Suprapubic skin (tissue), 4 donors: ENCODE data around the gene INPP5A. TPM values are rescaled to one million over a fixed set of nuclear protein-coding genes. Genes with fewer than 3 reads are reported as not detected.

Experiments used
- DNase-seq, 2 donors: peaks; one replicate each; pipeline ENCODE4 v3.0.0-alpha.2; 2019; ENCODE audit warnings: low spot score in 2 of 2
- H3K27ac ChIP-seq: fragments of 200-600 bp; sonication (generic); one replicate; pipeline ENCODE4 v1.5.1; 2019
- H3K27me3 ChIP-seq: fragments of 200-600 bp; sonication (generic); one replicate; pipeline ENCODE4 v1.5.1; 2019
- H3K36me3 ChIP-seq: fragments of 200-600 bp; sonication (generic); one replicate; pipeline ENCODE4 v1.5.1; 2019
- H3K4me1 ChIP-seq: fragments of 200-600 bp; sonication (generic); one replicate; pipeline ENCODE4 v1.5.1; 2019
- H3K4me3 ChIP-seq: fragments of 200-600 bp; sonication (generic); one replicate; pipeline ENCODE4 v1.5.1; 2019; ENCODE audit warnings: mild to moderate bottlenecking
- H3K9me3 ChIP-seq: fragments of 200-600 bp; sonication (generic); one replicate; pipeline ENCODE4 v1.5.1; 2019
- EP300 ChIP-seq: sonication (generic); formaldehyde crosslinking; IDR thresholded peaks from one replicate; pipeline ENCODE4 v1.6.1; 2017; ENCODE audit warnings: antibody characterized with exemption
- POLR2A ChIP-seq, 2 donors: fragments of 450-650 bp; IDR thresholded peaks; one replicate each; pipeline ENCODE4 v1.6.1; 2017; ENCODE audit warnings: antibody characterized with exemption in 2 of 2, mild to moderate bottlenecking in 2 of 2, moderate library complexity in 2 of 2
- POLR2AphosphoS5 ChIP-seq, 3 donors: sonication (generic); formaldehyde crosslinking; IDR thresholded peaks; one replicate each; pipeline ENCODE4 v1.6.1; 2017; ENCODE audit warnings: antibody characterized with exemption in 3 of 3
- WGBS: methylation state at CpG from one replicate; pipeline ENCODE4 v1.1.5; 2018; 5-methylcytosine and 5-hydroxymethylcytosine counted together
- total RNA-seq, 4 donors: library from RNA; depleted of rRNA; stranded (reverse); fragments of >200 nt; gene quantifications; one replicate each; pipeline ENCODE4 v1.1.0, GENCODE V29; 2016
- TF ChIP-seq, protein P1 (sequence below), 2 donors: fragments of 200-600 bp in 1 of 2; fragments of 450-650 bp in 1 of 2; sonication (generic) in 1 of 2; IDR thresholded peaks; one replicate each; pipeline ENCODE4 v1.5.1; 2016 to 2019; ENCODE audit warnings: antibody characterized with exemption in 2 of 2, mild to moderate bottlenecking in 1 of 2, moderate library complexity in 1 of 2

INPP5A gene
- total RNA-seq, 4 donors from 2014 or later: 28.1 to 39.1 (median 32.3) TPM

DNA sequence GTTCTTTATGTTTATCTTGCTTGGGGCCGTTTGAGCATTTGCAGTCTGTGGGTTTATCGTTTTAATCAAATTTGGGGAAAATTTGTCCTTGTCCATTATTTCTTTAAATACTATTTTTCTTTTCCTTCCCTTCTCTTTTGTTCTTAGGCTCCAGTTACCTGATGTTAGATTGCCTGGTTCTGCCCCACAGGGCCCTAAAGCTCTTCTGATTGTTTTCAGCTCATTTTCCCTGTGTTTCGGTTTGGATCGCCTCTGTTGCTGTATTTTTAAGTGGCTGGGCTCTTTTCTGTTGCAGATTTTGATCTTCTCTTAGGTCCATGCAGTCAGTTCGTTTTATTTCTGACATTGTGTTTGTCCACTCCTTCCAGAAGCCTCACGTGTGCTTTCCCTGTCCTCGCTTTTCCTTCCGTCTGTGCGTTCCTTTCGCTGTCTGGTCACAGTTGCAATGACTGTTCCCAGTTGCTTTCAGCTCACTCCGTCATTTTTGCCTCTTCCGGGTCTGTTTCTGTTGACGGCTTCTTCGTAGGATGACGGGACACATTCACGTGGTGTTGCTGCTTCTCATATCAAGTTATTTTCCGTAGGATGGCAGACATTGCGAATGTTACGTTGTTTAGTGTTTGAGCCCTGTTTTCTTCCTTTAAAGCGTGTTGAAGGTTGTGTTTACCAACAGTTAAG lies 111.4 kb downstream of the INPP5A start:
- no peak for DNase-seq
- Histone ChIP-seq H3K27ac (no peak overlapping the region), H3K4me1 (peaks cover 5% of the 10 kb centered on the region), H3K36me3 (peaks cover 28% of the 10 kb centered on the region), H3K4me3 (no peak overlapping the region), H3K27me3 (no peaks in the 10 kb centered on the region), H3K9me3 (no peaks in the 10 kb centered on the region)
- WGBS: 94% methylated on average over 20 of the region's 20 CpGs
- TF ChIP-seq POLR2A (IDR thresholded peaks at IDR 0.05): no peak

DNA sequence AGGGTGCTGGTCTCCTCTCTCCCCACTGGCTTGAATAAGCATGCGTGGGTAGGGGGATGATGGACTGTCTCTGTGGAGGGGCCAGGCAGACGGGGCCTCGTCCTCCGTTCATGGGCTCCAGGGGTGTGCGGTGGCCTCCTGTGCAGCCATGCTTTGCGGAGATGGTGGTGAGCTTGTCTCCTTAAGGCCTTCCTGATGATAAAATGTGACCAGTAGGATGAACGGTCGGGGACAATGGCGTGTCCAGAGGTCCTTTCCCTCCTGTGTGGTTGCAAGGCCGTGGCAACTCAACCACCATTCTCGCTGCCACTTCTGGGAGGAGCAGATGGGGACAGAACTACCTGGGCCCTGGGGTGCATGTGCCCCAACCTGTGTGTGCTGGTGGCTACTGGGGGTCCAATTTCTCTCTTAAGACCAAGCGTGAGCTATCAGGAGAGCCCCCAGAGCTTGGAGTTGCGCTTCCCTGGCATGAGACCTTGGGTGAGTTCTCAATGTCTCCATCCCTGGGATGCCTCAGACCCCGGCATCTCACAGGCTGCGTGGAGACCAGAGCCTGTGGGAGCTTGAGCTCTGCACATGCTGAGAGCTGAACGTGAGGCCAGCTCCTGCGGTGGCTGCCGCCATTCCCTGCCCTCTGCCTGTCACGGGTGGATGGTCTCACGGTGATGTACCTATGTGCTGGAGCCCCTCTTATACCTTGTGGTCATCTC lies 112.2 kb downstream of the INPP5A start:
- no peak for DNase-seq
- 98% methylated on average over 19 of the region's 20 CpGs for WGBS
- H3K27ac ChIP-seq: no peak overlapping the region
- H3K4me3 ChIP-seq: no peak overlapping the region
- no peaks in the 10 kb centered on the region for H3K4me1 ChIP-seq
- H3K9me3 ChIP-seq: no peaks in the 10 kb centered on the region
- peaks cover 28% of the 10 kb centered on the region for H3K36me3 ChIP-seq
- no peaks in the 10 kb centered on the region for H3K27me3 ChIP-seq
- TF ChIP-seq POLR2A (IDR thresholded peaks at IDR 0.05): no peak
- no peak for TF ChIP-seq POLR2AphosphoS5 (IDR thresholded peaks at IDR 0.05)
- TF ChIP-seq, protein P1, sequence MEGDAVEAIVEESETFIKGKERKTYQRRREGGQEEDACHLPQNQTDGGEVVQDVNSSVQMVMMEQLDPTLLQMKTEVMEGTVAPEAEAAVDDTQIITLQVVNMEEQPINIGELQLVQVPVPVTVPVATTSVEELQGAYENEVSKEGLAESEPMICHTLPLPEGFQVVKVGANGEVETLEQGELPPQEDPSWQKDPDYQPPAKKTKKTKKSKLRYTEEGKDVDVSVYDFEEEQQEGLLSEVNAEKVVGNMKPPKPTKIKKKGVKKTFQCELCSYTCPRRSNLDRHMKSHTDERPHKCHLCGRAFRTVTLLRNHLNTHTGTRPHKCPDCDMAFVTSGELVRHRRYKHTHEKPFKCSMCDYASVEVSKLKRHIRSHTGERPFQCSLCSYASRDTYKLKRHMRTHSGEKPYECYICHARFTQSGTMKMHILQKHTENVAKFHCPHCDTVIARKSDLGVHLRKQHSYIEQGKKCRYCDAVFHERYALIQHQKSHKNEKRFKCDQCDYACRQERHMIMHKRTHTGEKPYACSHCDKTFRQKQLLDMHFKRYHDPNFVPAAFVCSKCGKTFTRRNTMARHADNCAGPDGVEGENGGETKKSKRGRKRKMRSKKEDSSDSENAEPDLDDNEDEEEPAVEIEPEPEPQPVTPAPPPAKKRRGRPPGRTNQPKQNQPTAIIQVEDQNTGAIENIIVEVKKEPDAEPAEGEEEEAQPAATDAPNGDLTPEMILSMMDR (IDR thresholded peaks at IDR 0.05): no peak
- no peak for TF ChIP-seq EP300

DNA sequence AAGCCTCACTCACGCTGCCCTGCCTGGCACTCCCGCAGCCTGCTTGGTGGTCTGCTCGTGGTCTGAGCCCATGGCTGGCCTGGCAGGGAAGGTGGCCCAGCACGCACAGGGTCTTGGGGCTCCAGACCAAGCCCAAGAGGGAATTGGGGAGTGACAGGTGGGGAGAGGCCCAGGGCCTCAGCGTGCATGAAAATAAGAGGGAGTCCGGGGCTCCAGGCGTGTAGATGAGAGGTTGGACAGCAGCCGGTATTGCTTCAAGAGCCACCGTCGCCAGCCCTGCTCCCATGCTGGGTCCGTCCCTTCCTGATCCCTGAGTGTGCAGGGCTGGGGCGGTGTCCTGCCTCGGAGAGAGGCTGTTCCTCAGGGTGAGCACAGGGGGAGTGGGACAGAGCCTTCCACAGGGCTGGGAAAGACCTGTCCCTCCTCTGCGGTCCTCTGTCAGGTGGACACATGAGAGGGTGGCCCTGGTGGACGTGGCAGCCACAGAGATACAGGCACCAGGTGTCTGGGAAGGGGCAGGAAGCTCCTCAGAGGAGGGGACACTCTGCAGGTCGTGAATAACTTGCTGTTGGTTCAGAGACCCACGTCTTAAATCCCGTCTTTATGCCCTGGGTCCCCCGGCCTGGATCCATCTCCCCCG lies 113.1 kb downstream of the INPP5A start:
- H3K4me3 ChIP-seq: no peak overlapping the region

DNA sequence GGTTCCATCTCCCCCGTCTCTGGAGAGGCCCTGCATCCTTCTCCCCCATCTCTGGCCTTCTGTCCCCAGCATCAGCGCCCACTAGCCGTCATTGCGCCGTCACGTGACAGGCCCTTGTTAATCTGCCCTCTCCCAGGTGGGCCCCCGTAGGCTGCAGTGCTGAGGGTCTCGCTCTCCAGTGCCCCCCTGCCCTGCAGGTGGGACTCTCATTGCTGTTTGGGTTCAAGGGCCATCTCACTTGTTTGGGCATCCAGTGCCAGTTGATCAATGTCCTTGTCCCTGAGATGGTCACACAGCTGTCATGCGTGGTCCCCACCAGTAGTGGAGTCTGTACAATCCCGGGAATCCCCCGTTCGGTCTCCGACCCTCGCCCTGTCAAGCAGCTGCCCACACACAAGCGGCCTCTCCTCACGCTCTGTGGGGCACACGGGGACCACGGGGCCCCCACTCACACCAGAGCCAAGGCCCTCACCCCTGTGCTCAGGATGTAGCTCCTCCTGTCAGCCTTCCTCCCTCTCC lies 114.0 kb downstream of the INPP5A start:
- TF ChIP-seq EP300: no peak
- TF ChIP-seq, protein P1 (IDR thresholded peaks at IDR 0.05): no peak
- no peak for TF ChIP-seq POLR2A (IDR thresholded peaks at IDR 0.05)
- no peak for TF ChIP-seq POLR2AphosphoS5 (IDR thresholded peaks at IDR 0.05)
- Histone ChIP-seq H3K4me1 (no peaks in the 10 kb centered on the region), H3K36me3 (peaks cover 30% of the 10 kb centered on the region), H3K4me3 (no peak overlapping the region), H3K27ac (no peak overlapping the region), H3K27me3 (no peaks in the 10 kb centered on the region), H3K9me3 (no peaks in the 10 kb centered on the region)
- DNase-seq: peak in 1 of 2 donors; percentile 40
- 90% methylated on average over 10 of the region's 18 CpGs for WGBS

More for the DNA sequence above, 113.1 kb downstream of the INPP5A start:
- Histone ChIP-seq H3K36me3 (peaks cover 30% of the 10 kb centered on the region), H3K27me3 (no peaks in the 10 kb centered on the region), H3K27ac (no peak overlapping the region), H3K4me1 (no peaks in the 10 kb centered on the region), H3K9me3 (no peaks in the 10 kb centered on the region)
- peak in 1 of 2 donors; percentile 49 for DNase-seq
- TF ChIP-seq POLR2AphosphoS5 (IDR thresholded peaks at IDR 0.05): no peak
- no peak for TF ChIP-seq POLR2A (IDR thresholded peaks at IDR 0.05)
- no peak for TF ChIP-seq EP300
- TF ChIP-seq, protein P1 (IDR thresholded peaks at IDR 0.05): no peak
- WGBS: 95% methylated on average over 18 of the region's 20 CpGs

DNA sequence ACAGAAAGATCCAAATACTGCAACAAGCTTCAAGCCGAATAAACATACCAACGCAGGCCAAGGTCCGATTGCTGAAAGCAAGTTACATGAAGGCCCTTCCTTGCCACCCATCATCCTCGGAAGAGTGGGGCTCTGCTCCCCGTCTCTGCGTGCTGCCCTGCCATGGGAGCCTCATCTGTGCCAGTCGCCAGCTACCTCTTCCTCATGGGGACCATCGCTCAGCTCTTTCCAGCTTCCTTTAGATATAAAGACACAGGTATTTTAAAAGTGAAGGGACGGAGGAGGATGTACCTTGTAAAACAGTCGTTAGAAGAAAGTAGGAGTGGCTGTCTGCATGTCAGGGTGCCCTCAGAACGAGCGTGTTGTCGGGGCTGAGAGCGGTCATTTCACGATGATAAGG lies 114.9 kb downstream of the INPP5A start:
- 97% methylated on average over 15 of the region's 15 CpGs for WGBS
- TF ChIP-seq POLR2AphosphoS5 (IDR thresholded peaks at IDR 0.05): no peak
- no peak for TF ChIP-seq EP300
- TF ChIP-seq, protein P1 (IDR thresholded peaks at IDR 0.05): no peak
- no peak for TF ChIP-seq POLR2A (IDR thresholded peaks at IDR 0.05)
- Histone ChIP-seq H3K36me3 (peaks cover 27% of the 10 kb centered on the region), H3K9me3 (no peaks in the 10 kb centered on the region), H3K4me1 (no peaks in the 10 kb centered on the region), H3K4me3 (no peak overlapping the region), H3K27me3 (no peaks in the 10 kb centered on the region), H3K27ac (no peak overlapping the region)
- DNase-seq: peak in 1 of 2 donors; percentile 52
